GM19397 (cell line): ENCODE data around the gene RALB.

ENCODE experiments used
- ATAC-seq: cut with Tn5 transposase; IDR thresholded peaks from one replicate; pipeline ENCODE4 v1.9.1; 2021; ENCODE audit warnings: mild to moderate bottlenecking, moderate library complexity; ENCODE audit not compliant: unreplicated experiment

The RALB gene, protein sequence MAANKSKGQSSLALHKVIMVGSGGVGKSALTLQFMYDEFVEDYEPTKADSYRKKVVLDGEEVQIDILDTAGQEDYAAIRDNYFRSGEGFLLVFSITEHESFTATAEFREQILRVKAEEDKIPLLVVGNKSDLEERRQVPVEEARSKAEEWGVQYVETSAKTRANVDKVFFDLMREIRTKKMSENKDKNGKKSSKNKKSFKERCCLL

DNA sequence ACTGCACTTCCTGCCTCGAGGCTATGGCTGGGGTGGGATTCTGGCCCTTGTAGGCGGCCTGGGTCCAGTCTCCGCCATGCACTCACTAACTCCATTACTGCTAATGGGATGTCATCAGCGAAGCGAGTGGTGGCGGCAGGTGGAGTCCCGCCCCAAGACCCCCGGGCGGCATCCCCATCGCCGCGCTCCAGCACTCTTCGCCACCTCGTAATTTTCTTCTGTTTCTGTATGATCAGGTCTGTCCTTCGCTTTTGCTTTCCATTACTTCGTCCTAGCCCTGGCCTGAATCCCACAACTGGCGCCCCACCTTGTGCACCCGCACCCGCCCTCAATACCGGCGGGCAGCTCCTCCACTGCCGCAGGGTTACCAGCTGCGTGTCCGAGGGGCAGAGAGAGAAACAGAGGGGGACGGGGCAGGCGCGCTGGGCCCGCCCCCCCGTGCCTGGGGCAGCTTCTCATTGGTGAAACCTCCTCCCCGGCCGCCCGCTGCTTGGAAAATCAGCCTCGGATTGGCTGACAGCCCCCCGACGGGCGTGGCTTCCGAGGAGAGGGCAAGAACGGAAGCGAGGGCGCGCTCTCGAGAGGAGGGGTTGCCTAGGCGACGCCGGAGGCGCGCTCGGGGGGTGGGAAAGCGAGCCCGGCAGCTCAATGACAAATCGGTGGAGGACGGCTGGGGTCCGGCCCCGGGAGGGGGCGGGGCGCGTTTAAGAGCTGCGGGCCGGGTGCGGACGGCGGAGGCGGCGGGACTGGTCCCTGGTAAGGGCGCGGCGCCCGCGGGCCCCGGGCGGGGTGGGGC lies at the start of gene RALB:
TSS of gene RALB (plus strand) at position 628 of the 796 bp plus-strand sequence. CDS start 25,813 bp downstream, outside the sequence.
- peak; percentile 86 for ATAC-seq

DNA sequence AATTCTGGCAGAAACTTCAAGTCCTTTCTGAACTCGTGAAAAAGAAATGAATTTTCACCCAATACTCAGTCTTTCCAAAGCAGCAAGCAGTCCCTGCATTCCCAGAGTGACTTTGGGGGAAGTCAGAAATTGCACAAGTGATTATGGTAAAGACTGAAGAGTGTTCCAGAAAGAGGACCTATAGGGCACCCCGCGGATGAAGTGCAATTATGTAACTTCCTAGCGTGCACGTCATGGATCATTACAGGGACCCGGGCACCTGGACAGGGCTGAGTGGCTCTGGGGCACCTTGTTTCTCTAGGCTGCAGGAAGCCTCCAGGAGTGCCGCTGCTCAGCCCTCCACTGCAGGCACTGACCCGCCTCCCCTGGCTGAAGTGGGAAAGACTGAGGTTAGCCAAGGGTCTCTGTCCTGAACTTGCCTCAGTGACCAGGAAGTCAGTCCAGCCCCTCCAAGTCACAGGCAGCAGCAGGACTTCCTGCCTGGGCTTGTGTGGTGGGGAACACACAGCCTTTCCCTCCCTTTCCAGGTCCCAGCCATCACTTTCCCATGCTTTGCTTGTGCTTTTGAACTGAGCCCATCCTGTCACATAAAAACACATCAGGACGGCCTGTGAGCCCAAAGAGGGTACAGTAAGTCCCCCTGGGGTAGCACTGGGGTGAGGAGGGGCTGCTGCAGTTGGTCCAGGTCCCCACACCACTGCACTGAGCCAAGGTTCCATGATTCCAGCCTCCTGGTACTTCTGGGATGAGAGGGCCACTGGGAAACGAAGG lies 49.2 kb upstream of the RALB start:
- ATAC-seq, result no peak

DNA sequence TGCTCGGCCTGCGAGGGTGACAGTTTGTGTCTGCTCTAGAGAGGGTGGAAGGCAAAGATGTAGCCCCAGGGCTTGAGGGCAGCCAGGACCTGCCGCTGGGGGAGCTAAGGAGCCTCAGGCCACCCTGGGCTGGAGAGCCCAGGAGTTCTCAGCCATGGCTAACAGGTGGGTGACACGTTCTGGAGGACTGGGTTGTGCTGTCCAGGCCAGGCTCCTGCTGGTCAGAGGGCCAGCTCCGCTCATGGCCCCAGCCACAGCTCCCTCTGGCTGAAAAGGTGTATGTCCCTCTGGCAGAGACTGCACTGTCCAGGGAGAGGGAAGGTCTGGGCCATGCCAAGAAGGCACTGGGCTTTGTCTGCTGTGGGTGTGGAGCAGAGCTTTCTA lies 48.6 kb upstream of the RALB start:
- ATAC-seq, result no peak

DNA sequence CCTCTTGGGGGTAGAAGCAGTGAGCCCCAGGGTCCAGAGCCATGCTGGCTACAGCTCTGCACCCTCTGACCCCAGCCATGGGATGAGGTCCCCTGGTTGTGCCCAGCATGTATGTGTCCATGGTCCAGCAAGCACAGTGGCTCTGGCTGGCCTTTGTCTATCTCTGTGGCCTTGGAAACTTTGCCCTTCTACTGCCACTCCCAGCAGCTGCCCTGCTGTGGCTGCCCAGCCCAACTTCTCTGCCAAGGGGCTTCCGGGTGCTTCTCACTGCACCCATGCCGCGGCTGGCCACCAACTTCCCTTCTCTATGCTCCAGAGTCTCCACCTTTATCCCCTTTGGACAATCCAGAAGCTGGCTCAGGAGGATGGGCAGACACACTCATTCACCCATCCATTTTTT lies 48.2 kb upstream of the RALB start:
- ATAC-seq, result no peak

DNA sequence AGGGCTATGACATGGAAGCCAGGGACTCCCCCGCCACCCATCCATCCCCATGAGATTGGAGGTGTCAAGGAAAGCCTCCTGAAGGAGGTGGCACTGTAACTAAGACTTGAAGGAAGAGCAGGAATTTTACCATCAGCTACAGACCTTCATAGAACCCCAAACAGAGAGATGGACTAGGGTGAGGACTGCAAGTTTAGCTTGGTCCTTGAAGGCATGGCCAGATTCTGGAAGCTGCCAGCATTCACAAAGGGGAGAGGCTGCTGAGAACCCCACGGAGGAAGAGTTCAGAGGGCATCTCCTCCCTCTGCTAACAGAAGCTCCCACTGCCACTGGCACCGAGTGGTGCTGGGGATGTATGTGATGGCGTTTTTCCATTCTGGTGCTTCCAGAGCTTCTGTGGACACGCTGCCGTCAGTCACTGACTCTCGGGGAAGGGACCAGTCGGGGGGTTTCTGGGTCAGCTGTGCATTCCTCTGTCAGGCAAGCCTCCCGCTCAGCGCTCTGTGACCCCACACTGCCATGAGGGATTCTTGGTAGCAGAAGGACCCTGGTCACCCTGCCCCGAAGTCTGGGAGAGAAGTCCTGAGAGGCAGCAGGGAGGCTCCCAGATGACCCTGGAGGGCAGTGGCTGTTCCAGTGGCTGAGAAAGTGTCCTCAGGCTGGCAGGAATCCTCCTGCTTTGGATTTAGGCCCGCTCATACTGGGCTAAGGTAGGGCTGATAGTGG lies 47.5 kb upstream of the RALB start:
- no peak for ATAC-seq

DNA sequence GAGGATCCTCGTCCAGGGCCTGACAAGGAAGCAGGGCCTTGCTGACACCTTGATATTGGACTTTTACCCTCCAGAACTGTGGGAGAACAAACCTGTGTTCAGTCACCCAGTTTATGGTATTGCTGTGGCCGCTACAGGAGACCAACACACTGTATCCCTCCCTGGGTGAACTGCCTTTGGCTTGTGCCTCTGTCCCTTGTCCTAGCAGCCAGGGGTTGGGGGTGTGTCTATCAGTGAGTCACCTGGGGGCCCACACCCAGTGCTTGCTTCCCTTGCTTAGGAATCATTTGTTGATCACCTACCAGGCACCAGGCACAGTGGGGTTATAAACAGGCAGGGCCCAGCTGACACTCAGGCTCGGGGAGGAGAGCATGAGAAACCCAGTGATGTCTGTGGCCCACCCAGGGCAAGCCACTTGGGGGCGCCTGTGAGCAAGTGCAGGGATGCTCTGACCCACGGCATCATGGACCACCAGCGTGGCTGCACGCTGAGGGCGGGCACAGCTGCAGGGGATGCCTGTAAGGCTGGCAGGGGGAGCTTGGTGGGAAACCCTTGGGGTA lies 46.5 kb upstream of the RALB start:
- ATAC-seq, result no peak

DNA sequence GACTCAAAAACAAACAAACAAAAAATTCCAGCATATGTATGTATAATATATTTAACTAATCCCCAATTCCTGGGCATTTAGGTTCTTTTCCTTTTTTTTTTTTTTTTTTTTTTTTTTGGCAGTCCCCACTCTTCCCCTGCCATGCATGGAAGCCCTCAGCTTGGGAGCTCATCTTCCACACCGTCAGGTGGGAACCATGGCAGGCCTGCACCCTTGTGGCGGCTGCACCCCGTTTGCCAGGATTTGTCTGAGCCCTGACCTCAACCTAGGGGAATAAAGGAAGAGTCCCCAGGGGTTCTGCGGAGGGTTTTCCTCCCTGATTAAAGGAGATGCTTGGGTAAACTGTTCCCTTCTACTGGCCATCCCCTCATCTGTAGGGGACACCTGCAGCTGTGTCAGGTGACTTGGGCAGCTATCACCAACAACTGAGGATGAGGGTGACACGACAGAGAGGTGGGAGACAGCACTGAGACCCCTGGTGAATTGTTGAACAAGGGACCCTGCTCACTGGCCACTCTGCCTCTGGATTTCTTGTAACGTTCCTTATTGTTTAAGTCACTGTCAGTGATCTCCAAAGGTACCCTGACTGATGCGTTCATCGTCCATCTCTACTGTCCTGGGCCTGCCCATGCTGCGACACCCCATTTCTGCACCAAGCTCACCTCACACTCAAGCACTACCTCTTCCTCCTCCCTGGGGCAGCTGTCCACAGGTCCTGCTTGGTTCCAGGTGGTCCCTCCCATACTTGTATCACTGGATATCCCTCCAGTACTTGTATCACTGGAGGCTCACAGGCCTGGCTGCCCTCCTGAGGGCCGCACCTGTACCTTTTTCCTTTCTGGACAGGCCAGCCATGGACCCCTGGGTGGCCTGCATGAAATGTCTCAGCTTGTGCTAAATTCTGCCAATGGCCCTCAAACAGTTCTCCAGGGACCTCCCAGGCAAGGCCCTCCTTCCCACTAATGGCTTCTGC lies 44.0 kb upstream of the RALB start:
- ATAC-seq, result no peak

DNA sequence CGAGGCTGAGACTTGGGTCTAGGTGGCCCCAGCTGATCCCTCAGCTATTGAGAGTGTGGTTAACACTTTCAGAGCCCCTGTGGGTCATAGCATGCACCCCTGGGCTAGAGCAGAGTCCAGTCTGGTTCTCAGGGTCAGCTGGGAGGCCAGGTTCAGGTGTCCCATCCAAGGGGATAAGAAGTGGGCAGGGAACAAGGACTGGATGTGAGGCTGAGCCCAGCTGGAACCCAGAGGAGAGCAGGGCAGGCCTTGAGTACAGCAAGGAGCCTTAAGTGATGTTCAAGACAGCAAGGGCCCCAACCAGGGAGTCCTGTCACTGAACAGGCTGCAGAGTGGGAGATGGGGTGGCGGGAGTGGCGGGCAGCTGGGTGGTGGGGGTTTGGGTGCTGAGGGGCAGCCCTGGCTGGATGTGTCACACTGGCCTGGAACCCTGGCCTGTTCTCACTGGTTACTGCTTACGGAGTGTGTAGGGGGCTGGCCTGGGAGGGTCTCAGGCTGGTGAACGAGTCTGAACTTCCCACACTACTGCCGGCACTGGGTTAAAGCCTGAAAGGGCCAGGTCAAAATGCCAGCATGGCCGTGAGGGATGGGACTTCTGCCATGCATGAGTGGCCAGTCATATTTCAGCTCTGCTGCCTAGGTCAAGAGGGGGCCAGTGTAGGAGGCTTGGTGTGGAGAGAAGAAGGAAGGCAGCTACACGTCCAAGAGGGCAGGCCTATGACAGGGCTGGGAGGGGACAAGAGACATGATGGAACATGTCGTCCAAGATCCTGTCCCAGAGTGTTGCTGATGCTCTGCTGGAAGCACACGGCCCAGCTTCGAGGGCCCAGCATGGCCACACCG lies 43.0 kb upstream of the RALB start:
- ATAC-seq, result no peak

DNA sequence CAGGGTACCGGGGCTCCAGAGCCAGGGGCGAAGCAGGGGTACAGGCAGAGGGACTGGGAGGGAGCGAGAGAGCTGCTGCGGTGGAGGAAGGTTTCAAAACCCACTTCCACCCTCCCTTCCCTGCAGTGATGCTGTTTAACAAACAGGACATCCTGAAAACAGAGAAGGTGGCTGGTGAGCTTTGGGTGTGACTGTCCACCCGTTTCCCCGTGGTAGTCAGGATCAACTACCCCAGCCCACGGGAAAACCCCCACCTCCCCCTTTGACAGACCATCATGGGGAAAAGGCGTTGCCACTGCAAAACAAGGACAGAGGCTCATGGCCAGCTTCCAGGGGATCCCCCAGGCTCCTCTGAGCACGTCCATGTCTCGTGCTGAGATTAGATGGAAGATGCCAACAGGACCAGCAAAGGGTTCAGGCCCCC lies 42.4 kb upstream of the RALB start:
- ATAC-seq, result no peak

DNA sequence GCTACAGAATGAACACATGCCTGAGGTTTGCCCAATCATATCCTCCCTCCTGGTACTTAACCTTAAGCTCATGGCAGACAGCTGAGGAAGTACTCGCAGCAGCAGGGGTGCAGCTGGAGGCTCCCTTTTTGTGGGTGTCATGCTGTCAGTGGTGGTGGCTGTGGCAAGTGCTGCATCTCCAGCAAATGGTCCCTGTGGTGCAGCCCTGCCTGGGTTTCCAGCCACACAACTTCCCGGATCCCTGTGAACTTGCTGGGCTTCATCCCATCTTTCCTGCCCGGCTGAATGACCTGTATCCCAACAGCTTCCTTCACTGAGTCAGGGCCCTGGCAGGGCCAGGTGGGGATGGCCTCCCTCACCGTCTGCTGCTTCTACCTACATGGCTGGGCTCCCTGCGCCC lies 34.5 kb upstream of the RALB start:
- no peak for ATAC-seq

DNA sequence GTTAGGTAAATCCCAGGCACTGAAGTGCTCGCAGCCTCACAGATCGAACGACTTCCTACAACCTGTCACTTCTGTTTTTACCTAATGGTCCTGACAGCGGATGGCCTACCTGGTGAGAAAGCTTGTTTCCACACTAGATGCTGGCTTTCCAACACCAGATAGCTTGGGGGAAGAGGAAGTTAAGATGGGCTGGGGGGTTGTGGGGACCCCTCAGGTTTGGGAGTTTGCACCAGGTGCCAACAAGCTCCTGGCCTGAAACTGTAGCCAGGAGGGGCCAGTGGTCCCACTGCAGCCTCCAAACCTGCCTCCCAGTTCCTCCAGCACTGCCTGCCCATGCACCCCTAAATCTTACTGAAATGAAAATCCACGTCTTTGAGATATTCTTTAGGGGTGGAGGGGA lies 33.4 kb upstream of the RALB start:
- ATAC-seq, result no peak

DNA sequence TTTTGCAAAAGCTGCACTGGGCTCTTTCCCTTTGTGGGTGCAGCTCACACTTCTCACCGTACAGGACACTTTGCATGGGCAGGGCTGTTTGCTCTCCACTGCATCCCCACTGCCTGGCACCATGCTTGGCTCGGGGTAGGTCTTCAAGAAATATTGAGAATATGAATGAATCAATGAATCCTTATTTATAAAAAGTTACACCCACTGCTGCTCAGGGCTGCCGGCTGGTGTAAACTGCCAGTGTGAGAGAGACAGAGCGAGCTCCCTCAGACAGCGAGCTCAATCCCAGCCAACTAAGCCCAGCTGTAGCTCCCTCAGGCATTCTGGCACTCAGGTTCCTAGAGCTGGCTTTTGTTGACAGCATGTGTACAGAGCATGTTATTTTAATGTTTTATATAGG lies 32.9 kb upstream of the RALB start:
- no peak for ATAC-seq

DNA sequence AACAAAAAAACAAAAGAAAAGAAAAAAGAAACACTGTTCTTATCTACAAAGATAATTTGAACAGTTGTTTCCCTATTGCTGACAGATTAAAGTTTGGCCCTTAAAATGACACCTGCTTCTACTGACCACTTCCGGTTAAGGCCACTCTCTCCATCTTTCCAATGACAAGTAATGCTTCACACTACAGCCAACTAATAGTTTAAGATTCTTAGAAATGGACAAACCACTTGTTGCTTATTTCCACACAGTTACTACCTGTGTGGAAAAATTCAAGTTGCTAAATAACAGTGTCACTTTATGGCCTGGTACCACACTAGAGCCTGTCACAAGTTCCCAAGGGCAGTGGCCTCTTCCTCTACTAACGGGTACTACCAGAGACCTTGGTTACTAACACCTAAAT lies 31.9 kb upstream of the RALB start:
- ATAC-seq, result no peak

DNA sequence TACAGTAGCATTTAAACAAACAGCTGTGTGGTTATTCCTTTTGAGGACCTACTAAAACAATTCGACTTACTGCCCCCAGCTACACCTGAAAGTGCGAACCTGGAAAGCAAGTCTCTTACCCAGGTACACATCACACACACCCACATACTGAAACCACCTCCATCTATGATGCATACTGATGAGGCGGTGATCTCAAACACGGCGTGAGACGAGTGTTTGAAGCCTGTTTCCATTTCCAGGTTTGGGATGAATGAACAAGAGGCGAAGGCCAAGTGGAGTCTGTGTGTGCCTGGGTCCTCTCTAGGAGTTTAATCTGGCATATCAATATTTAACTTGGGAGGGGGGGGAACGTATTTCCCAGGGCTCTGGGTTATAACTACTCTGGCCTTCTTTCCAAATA lies 31.0 kb upstream of the RALB start:
- ATAC-seq, result no peak

DNA sequence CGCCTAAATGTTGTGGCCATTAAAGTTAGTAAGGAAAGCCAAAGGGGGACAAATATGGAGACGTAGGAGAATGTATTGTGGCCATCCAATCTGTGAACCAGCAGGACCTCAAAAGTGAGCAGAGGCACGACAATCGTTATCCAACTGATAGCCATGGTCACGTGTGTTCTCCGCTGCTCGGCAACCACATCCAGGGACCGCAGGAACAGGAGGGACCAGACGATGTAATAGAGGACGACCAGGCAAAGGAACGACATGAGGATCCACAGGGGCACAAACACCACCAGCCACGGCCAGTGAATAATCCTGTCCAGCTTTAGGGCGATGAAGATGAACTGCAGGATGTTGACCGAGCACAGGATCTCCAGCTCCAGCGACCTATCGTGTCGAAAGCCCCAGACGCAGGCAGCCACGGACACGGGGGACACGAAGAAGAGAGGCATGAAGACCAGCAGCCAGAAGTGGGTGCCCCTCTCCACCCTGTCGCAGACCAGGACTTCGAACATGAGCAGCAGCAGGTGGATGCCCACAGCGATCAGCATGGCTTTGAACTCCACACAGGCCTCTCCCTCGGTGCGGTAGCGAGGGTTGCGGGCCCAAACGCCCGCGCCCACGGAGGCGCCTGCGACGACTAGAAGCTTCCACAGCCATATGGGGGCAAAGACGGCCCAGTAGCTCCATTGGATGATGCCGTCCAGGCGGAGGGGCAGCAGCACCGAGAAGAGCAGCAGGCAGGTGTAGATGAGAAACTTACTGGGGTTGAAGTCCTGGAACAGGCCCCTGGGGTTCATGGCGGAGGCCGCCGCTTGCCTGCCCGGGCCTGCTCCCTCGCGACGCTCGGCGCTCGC lies 30.2 kb upstream of the RALB start:
- ATAC-seq, result no peak

DNA sequence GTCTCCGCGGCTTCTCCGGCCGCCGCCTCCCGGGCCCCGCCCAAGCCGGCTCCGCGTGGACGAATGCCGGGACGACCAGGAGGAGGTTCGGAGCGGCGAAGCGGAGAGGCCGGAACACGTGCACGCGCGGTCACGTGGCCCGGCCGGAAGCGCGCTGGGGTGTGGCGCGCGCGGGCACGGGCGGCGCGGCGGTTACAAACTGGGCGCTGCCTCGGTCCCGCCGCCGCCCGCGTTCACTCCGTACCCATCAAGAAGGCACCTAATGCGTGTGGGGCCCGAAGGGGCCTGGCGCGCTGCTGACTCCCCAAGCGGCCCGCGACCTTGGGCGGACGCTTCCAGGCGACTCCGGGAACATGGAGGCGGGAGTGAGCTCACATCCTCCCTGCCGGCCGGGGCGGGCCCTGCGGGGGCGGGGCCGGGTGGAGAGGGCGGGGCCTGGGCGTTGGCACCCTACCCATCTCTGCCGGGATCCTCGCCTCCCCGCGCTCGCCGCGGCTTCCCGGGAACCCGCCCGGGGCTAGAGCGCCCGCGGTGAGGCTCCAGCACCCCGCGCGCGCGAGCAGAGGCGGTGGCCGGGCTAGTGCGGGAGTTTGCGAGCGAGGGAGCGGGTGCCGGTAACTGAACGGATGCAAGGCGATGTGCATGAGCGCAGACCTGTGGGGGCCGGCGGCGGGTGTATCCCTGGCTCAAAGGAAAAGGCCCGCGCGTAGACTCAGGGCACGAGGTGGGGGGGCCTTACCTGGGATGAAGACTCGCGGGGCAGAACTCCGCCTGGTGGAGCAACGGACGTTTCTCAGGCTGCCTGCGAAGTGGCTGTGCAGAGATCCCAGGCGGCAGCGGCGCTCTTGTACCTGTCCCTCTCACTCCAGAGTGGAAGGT lies 29.4 kb upstream of the RALB start, which contains the start of gene TMEM185B:
TSS of gene TMEM185B (minus strand) at position 367 of the 879 bp plus-strand sequence. CDS start 424 bp downstream, outside the sequence.
- ATAC-seq, result peak; percentile 87

DNA sequence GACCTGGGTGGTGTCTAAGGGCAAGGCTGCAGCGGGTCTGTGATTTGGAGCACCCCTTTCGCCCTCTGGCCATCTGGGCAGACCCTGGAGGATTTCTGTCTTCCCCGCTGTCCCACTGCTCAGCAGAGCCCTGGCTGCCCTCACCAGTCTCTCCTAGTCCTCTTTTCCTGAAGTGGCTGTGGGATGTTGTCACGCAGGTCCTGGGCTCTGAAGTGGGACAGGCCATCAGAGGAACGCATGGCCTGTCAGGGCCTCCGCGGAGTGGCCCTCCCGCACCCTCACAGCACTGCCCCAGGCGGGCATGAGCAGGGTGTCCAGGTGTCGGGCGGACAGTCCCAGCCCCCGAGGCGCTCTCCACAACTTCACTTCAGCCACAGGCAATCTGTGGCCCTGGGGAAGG lies 28.4 kb upstream of the RALB start:
- ATAC-seq, result no peak
